ENCODE data around the gene TTLL3. TPM values are rescaled to one million over a fixed set of nuclear protein-coding genes. Genes with fewer than 3 reads are reported as not detected.

TTLL3 gene
- polyA plus RNA-seq, 1 donor (not counting 4 experiments of a cell fraction or from before 2014, with no cell fraction given), result 11.3 TPM

DNA sequence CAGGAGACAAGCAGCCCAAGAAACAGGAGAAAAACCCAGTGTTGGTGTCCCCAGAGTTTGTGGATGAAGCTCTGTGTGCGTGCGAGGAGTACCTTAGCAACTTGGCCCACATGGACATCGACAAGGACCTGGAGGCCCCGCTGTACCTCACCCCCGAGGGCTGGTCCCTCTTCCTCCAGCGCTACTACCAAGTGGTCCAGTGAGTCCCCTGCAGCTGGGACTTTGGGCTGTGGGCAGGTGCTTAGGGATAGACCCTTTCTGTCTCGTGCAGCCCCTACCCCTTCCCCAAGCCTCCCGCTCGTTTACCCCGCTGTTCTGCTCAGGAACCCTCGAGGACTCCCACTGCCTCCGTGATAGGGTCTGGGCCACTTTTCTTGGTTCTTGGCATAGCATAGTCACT, 10.5 kb downstream of the TTLL3 start:
- Histone ChIP-seq H3K4me1 (ENCODE audit: control insufficient read depth, extremely low read depth, insufficient read depth, low read length) (no peaks in the 10 kb centered on the region), H3K27me3 (ENCODE audit: control insufficient read depth, extremely low read depth, insufficient read depth, low read length) (no peaks in the 10 kb centered on the region), H2AFZ (ENCODE audit: control insufficient read depth, low read length) (no peak overlapping the region), H3K4me2 (ENCODE audit: control insufficient read depth, extremely low read depth, insufficient read depth, low read depth, low read length) (no peak overlapping the region), H4K20me1 (ENCODE audit: control insufficient read depth, extremely low read depth, insufficient read depth, low read length) (no peaks in the 10 kb centered on the region), H3K27ac (ENCODE audit: control insufficient read depth, insufficient read depth, low read length) (no peak overlapping the region), H3K9me1 (ENCODE audit: control insufficient read depth, extremely low read depth, insufficient read depth, low read length) (no peaks in the 10 kb centered on the region), H3K79me2 (ENCODE audit: control insufficient read depth, insufficient read depth, low read length) (no peaks in the 10 kb centered on the region), H3K4me3 (ENCODE audit: control insufficient read depth in 2 of 3, extremely low read depth in 1 of 3, insufficient read depth in 2 of 3, low read depth in 1 of 3, low read length in 3 of 3) (no peak overlapping the region), H3K9ac (ENCODE audit: control insufficient read depth, extremely low read depth, insufficient read depth, low read length) (no peak overlapping the region), H3K9me3 (ENCODE audit: control insufficient read depth, low read depth, low read length) (no peaks in the 10 kb centered on the region), H3K36me3 (ENCODE audit: control insufficient read depth in 2 of 2, extremely low read depth in 1 of 2, insufficient read depth in 2 of 2, low read length in 2 of 2) (peaks cover 0 to 6% of the 10 kb centered on the region in 2 experiments)
- no peak for TF ChIP-seq EZH2 (IDR thresholded peaks at IDR 0.05; ENCODE audit: low read length)
- TF ChIP-seq, protein P1, sequence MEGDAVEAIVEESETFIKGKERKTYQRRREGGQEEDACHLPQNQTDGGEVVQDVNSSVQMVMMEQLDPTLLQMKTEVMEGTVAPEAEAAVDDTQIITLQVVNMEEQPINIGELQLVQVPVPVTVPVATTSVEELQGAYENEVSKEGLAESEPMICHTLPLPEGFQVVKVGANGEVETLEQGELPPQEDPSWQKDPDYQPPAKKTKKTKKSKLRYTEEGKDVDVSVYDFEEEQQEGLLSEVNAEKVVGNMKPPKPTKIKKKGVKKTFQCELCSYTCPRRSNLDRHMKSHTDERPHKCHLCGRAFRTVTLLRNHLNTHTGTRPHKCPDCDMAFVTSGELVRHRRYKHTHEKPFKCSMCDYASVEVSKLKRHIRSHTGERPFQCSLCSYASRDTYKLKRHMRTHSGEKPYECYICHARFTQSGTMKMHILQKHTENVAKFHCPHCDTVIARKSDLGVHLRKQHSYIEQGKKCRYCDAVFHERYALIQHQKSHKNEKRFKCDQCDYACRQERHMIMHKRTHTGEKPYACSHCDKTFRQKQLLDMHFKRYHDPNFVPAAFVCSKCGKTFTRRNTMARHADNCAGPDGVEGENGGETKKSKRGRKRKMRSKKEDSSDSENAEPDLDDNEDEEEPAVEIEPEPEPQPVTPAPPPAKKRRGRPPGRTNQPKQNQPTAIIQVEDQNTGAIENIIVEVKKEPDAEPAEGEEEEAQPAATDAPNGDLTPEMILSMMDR (optimal IDR thresholded peaks at IDR 0.05 in 1 of 3, IDR thresholded peaks at IDR 0.05 in 1 of 3, conservative IDR thresholded peaks at IDR 0.05 in 1 of 3; ENCODE audit: extremely low read depth in 1 of 3, insufficient read depth in 2 of 3, low read length in 3 of 3), result no peak
- dilution Hi-C loops (cut with MboI; ENCODE audit: extremely low pct_ligation_motif_present, low sequenced_read_pairs), result no loop called here
- FAIRE-seq (no peak), DNase-seq (ENCODE audit: low read depth, low spot score) (no peak)

DNA sequence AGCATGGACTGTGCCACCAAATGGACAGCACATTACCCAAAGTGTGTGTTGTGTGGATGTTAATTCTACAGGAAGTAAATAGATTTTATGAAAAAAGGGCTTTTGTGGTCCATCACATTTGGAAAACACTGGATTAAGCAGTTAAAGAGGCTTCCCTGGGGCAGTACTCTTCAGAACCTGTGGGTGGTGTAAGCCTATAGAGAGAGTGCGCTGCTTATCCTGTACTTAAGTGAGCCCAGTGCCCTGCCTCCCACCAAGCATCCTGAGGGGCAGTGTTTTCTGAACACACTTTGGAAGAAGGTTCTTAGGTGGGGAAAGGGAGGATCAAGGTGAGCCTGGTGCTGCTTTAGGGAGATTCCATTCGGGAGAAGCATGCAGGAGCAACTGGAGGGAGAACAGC, 10.9 kb downstream of the TTLL3 start:
- Histone ChIP-seq H3K9me1 (ENCODE audit: control insufficient read depth, extremely low read depth, insufficient read depth, low read length) (no peaks in the 10 kb centered on the region), H4K20me1 (ENCODE audit: control insufficient read depth, extremely low read depth, insufficient read depth, low read length) (no peaks in the 10 kb centered on the region), H3K79me2 (ENCODE audit: control insufficient read depth, insufficient read depth, low read length) (no peaks in the 10 kb centered on the region), H3K36me3 (ENCODE audit: control insufficient read depth in 2 of 2, extremely low read depth in 1 of 2, insufficient read depth in 2 of 2, low read length in 2 of 2) (peaks cover 0 to 4% of the 10 kb centered on the region in 2 experiments), H3K4me3 (ENCODE audit: control insufficient read depth in 2 of 3, extremely low read depth in 1 of 3, insufficient read depth in 2 of 3, low read depth in 1 of 3, low read length in 3 of 3) (no peak overlapping the region), H2AFZ (ENCODE audit: control insufficient read depth, low read length) (no peak overlapping the region), H3K9ac (ENCODE audit: control insufficient read depth, extremely low read depth, insufficient read depth, low read length) (no peak overlapping the region), H3K4me2 (ENCODE audit: control insufficient read depth, extremely low read depth, insufficient read depth, low read depth, low read length) (no peak overlapping the region), H3K4me1 (ENCODE audit: control insufficient read depth, extremely low read depth, insufficient read depth, low read length) (no peaks in the 10 kb centered on the region), H3K9me3 (ENCODE audit: control insufficient read depth, low read depth, low read length) (no peaks in the 10 kb centered on the region), H3K27ac (ENCODE audit: control insufficient read depth, insufficient read depth, low read length) (no peak overlapping the region), H3K27me3 (ENCODE audit: control insufficient read depth, extremely low read depth, insufficient read depth, low read length) (no peaks in the 10 kb centered on the region)
- TF ChIP-seq, protein P1 (optimal IDR thresholded peaks at IDR 0.05 in 1 of 3, IDR thresholded peaks at IDR 0.05 in 1 of 3, conservative IDR thresholded peaks at IDR 0.05 in 1 of 3; ENCODE audit: extremely low read depth in 1 of 3, insufficient read depth in 2 of 3, low read length in 3 of 3), result peak; percentile 12 to 51 (median 28)
- TF ChIP-seq EZH2 (IDR thresholded peaks at IDR 0.05; ENCODE audit: low read length), result no peak
- DNase-seq (ENCODE audit: low read depth, low spot score) (no peak), FAIRE-seq (no peak)
- dilution Hi-C loops (cut with MboI; ENCODE audit: extremely low pct_ligation_motif_present, low sequenced_read_pairs), result no loop called here
